Lower leg skin (tissue), 4 donors: ENCODE results near the gene B3GNT5. TPM values are rescaled to one million over a fixed set of nuclear protein-coding genes. Genes with fewer than 3 reads are reported as not detected.

ENCODE experiments used
- DNase-seq, 2 donors: peaks; one replicate each; pipeline ENCODE4 v3.0.0-alpha.2; 2019; ENCODE audit warnings: low spot score in 2 of 2
- H3K4me3 ChIP-seq: fragments of 200-600 bp; sonication (generic); 2 replicates; pipeline ENCODE4 v1.5.1; 2017; ENCODE audit warnings: mild to moderate bottlenecking, low read depth; ENCODE audit not compliant: poor library complexity, severe bottlenecking
- CTCF ChIP-seq, 3 donors: fragments of 450-650 bp; IDR thresholded peaks; one replicate each; pipeline ENCODE4 v1.5.1; 2016; ENCODE audit warnings: antibody characterized with exemption in 3 of 3, mild to moderate bottlenecking in 3 of 3, moderate library complexity in 2 of 3
- POLR2A ChIP-seq, 2 donors: fragments of 450-650 bp; IDR thresholded peaks; one replicate each; pipeline ENCODE4 v1.6.1; 2016 to 2017; ENCODE audit warnings: antibody characterized with exemption in 2 of 2, mild to moderate bottlenecking in 1 of 2, moderate library complexity in 1 of 2
- WGBS, 2 donors: methylation state at CpG; one replicate each; pipeline ENCODE4 v1.1.5; 2018; 5-methylcytosine and 5-hydroxymethylcytosine counted together
- intact Hi-C: fragments of 100-400 bp; cut with DNase I; formaldehyde crosslinking; loops from one replicate; pipeline ENCODE4 v1.15.0; 2023; ENCODE audit warnings: low total_unique reads
- total RNA-seq, 4 donors: library from RNA; depleted of rRNA; stranded (reverse); fragments of >200 nt; gene quantifications; one replicate each; pipeline ENCODE4 v1.1.0, GENCODE V29; 2016

The B3GNT5 gene
- total RNA-seq, 4 donors from 2014 or later, result 10.2 to 18.0 (median 13.1) TPM

GRCh38 chr3:183259087-183259486 is 6.0 kb downstream of the B3GNT5 start:
- DNase-seq, result no peak
- TF ChIP-seq POLR2A (IDR thresholded peaks at IDR 0.05), result no peak
- no peak for TF ChIP-seq CTCF (IDR thresholded peaks at IDR 0.05)
- intact Hi-C loops, result no loop called here
- 69 to 77% methylated on average over 3 of the region's 3 CpGs for WGBS, 2 donors
- H3K4me3 ChIP-seq, result no peak overlapping the region

- intact Hi-C loops, result no loop called here
Observed at GRCh38 chr3:183259621-183260020, 6.6 kb downstream of the B3GNT5 start.

GRCh38 chr3:183260167-183260904 is 7.3 kb downstream of the B3GNT5 start:
- H3K4me3 ChIP-seq, result no peak overlapping the region
- intact Hi-C loops, result no loop called here
- no peak for TF ChIP-seq CTCF (IDR thresholded peaks at IDR 0.05)
- TF ChIP-seq POLR2A (IDR thresholded peaks at IDR 0.05), result no peak
- no peak for DNase-seq
- WGBS, 2 donors, result 59 to 61% methylated on average over 7 of the region's 7 CpGs

More at GRCh38 chr3:183259621-183260020, 6.6 kb downstream of the B3GNT5 start:
- TF ChIP-seq CTCF (IDR thresholded peaks at IDR 0.05) (no peak), POLR2A (IDR thresholded peaks at IDR 0.05) (no peak)
- H3K4me3 ChIP-seq, result no peak overlapping the region
- 80 to 86% methylated on average over 2 of the region's 2 CpGs for WGBS, 2 donors
- no peak for DNase-seq

- intact Hi-C loops, result no loop called here
- H3K4me3 ChIP-seq, result no peak overlapping the region
- TF ChIP-seq CTCF (IDR thresholded peaks at IDR 0.05) (no peak), POLR2A (IDR thresholded peaks at IDR 0.05) (no peak)
- DNase-seq, result no peak
- 64 to 65% methylated on average over 5 of the region's 5 CpGs for WGBS, 2 donors
Observed at GRCh38 chr3:183261151-183261724, 8.2 kb downstream of the B3GNT5 start.

GRCh38 chr3:183262875-183263378 is 9.9 kb downstream of the B3GNT5 start:
- intact Hi-C loops, result no loop called here
- TF ChIP-seq POLR2A (IDR thresholded peaks at IDR 0.05) (no peak), CTCF (IDR thresholded peaks at IDR 0.05) (no peak)
- no peak overlapping the region for H3K4me3 ChIP-seq
- no peak for DNase-seq
- WGBS, 2 donors, result 89 to 93% methylated on average over 3 of the region's 3 CpGs
